GM18507 (cell line): Measurements from ENCODE around the gene DCLK1.
"Not testable (repeated sequence)": the region's sequence is repeated elsewhere in the genome, so short reads cannot be mapped to it uniquely, and the experiment has no call there.

ENCODE experiments used
- DNase-seq: peaks from one replicate; pipeline ENCODE4 v3.0.0; 2011; ENCODE audit warnings: low read depth; ENCODE audit not compliant: insufficient read length; ENCODE audit errors: extremely low spot score
- FAIRE-seq: peaks from 2 replicates; lab custom pipeline; 2011; peaks lifted over from hg19 to GRCh38; lab: Jason Lieb, UNC

The DCLK1 gene

GRCh38 chr13:36133950-36134626, 2.9 kb upstream of the DCLK1 start:
- DNase-seq (no peak), FAIRE-seq (no peak)

DNA sequence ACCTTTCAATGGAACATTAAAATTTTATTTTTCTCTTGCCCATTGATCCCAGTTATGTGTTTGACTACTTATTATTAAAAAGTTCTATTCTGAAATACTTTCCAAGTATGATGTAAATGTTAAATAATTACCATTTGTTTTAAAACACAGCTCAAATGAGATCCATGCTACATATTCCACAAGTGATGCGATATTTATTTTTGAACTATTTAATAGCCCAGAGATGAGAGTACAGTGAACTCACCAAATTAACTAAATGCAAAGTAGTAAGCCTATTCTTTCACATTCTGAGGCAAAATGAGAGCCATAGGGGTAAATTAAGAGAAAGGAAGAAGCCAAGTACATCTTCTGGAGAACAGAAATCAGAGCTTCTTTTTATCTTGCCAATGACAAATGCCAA, 1.2 kb upstream of the DCLK1 start:
- DNase-seq, result no peak
- no peak for FAIRE-seq

DNA sequence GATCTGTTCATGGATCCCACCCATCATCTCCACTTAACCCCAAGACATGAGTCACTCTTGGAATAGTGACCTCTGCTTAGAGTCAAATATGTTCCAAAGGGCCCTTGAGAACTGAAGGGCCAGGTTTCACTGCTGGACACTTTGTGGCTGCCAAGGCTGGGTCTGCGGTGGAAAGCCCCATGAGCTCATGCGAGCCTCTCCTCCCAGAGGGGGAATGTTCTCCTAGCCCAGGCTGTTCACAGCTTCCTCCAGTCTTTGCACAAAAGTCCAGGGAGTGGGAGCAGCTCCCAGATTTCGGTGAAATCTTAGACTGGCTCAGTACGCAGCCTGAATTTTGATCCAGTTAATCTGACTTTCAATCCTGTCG, 732 bp upstream of the DCLK1 start:
- FAIRE-seq (no peak), DNase-seq (no peak)

DNA sequence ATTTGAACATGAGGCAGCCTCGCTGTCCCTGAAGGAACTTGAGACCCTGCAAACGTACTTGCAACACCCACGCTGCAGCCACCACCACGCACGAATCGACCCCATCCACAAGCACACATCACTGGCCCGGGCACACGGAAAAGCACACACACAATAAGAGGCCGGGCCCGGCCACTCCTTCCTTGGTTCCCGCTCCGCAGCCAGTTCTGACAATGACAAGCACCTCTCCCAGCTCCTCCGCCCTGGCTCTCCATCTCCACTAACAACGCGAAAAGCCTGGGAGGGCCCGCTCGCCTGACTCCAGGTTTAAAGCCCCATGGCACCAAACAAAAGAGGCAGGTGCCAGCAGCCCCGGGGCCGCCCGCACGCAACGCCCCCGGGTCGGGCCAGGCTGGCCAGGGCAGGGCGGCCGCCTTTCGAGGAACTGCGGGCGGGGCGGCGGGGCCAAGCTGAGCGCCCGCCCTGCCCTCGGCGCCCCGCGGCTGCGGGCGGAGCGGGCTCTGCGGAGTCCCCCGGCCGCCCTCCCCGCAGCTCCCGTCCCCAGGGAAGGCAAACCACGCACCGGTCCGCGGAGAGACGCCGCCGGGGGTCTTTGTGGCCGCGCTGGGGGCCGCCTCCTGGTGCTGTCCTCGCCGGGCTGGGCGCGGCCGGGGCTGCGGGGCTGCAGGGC, 495 bp downstream of the DCLK1 start:
- FAIRE-seq, result no peak
- no peak for DNase-seq

DNA sequence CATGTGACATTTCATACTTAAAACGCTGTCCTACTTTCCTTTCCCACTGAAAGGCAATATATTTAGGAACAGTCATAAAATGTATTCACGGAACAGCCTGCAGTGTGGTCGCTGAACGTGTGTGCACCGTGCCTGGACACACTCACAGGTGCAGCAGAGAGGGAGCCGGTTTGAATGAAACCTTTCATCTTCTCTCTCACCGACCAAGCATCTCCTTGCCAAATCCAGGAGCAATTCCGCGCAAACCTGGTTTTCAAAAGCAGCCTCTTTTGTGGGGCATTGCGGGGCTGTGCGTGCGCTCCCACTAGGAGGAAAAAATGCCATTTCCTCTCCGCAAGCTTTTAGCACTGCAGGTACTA, 1.0 kb downstream of the DCLK1 start:
- no peak for DNase-seq
- FAIRE-seq, result no peak

DNA sequence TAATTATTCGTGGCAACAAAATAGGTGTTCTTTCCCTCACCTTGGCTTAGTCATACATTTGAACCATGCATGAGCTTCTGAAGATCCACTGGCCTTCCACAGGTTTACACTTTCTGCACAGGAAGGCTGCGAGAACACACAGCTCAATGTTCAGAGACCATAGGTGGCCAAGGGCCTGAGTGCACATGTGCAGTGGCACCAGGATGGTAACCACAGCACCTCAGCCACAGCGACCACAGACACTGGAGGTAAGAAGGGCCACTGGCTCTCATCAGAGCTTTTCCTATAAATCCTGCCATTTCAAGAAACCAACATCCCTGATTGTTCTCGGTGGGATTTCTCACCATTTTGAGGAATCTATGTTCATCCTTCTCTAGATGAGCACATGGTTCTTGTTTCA, 1.6 kb downstream of the DCLK1 start:
- DNase-seq, result no peak

GRCh38 chr13:36126491-36126890, 4.7 kb downstream of the DCLK1 start:
- FAIRE-seq, result no peak
- no peak for DNase-seq

More for the DNA sequence above, 1.6 kb downstream of the DCLK1 start:
- no peak for FAIRE-seq

DNA sequence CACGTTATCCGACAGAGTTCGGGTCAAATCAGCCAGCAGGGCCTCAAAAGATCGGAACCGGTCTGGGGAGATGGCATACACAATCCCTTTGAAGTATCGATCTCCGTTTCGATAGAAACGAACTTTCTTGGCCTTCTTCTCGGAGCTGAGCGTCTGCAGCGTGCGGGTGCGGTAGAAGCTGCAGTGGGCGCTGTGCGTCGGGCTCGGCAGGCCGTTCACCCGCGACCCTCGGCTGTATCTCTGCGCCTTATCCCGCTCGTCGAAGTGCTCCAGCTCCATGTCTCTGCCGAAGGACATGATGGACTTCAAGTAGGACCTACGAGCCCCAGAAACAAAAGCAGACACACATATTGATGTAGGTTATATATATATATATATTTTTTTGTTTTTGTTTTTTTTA, 5.3 kb downstream of the DCLK1 start:
- DNase-seq, result no peak
- FAIRE-seq, result no peak

DNA sequence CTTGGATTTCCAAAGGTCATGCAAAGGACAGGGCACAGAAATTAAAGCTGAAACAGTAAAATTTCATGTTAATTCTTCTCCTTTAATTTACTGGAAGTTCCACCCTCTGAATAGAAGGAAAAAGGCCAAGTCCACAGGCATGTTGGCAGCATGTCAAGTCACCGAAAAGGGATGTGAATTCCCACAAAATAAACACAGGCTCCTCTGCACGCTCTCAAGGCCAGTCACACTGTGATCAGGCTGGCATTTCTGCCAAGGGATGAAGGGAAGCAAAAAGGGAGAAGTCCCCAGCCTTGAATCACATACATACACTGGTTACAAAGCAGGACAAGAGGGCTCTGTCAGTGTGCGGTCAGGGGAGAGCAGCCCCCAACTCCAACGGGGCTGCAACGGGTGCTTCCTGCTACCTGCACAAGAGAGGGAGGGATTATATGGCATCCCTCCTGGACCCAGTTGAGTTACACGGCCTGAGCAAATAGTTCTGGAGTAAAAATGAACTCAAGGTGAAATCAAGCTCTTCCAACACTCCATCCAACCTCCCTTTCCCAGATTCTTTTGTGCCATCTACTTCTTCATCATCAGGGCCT, 6.9 kb downstream of the DCLK1 start:
- DNase-seq, result no peak
- no peak for FAIRE-seq

- DNase-seq (no peak), FAIRE-seq (no peak)
Measured at GRCh38 chr13:36115306-36115705, 15.9 kb downstream of the DCLK1 start.

DNA sequence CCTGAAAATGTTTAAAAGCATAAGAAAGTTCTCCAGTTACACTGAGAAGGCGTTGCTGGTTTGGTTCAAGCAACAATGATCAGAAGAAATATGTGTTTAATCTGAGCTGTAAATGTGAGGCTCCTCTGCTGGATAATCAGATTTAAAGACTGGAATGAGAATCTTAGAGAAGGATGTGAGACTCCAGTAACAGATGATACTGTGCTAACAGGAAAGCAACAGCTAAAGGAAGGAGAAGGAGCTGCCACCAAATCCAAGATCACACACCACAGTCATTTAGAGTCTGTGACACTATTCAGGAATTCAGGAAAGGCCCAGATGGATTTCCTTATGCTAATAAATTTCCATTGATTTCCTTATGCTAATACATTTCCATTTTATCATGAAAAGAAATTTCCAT, 16.9 kb downstream of the DCLK1 start:
- no peak for FAIRE-seq
- DNase-seq, result no peak

GRCh38 chr13:36108954-36109353, 22.2 kb downstream of the DCLK1 start:
- no peak for DNase-seq
- no peak for FAIRE-seq

DNA sequence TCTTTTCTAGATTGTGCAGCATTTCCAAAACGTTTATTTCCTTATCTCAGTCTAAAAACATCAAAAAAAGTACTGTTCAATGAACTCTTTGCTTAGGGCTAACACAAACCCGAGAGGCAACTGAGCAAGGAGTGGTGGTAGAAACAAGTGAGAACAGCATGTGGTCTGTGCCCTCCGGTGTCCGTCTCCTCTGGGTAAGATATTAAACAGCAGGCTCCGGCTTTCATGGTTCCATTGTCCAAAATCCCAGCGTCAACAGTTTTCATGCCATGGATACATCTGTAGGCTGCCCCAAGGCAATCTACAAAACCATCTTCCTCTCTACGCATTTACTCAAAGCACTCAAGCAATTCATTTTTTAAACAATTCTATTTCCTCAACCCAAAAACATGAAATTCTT, 22.8 kb downstream of the DCLK1 start:
- FAIRE-seq (no peak), DNase-seq (no peak)

DNA sequence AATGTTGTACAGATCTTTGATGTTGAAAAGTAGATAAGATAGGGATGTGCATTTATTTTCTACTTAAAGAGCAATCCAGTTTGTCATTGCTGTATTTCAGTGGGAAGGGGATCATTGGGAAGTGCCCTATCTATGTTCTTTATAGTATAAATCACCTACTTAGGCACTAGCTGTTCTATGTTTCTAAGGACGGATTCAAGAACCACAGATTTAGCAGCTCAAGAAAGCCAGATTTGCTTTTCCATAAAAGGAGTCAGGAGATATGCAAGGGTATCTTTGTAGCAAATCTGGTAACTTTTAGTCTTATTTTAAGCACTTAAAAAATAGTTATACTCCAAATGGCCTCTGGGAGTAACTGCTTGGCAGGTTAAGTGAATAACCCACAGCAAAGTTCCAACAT, 23.7 kb downstream of the DCLK1 start:
- no peak for FAIRE-seq
- DNase-seq, result no peak

DNA sequence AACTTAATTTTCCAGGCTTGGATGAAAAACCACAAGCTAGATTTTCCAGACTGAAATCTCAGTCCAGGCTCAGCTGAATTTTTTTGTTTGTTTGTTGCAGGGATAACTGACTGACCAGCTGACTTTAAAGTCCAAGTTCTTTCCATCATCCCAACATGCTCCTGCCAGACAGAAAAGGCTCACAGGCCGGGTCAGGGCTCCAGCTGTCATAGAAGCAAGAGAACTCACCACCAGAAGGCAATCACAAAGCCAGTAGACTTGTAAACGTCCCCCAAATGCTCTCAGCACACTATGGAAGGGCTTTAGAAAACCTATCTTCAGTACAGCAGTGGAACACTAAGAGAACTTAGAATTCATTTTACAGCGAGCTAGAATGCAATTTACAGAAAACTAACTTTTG, 25.5 kb downstream of the DCLK1 start:
- DNase-seq (no peak), FAIRE-seq (no peak)

GRCh38 chr13:36102721-36103120, 28.5 kb downstream of the DCLK1 start:
- no peak for DNase-seq
- FAIRE-seq, result no peak

DNA sequence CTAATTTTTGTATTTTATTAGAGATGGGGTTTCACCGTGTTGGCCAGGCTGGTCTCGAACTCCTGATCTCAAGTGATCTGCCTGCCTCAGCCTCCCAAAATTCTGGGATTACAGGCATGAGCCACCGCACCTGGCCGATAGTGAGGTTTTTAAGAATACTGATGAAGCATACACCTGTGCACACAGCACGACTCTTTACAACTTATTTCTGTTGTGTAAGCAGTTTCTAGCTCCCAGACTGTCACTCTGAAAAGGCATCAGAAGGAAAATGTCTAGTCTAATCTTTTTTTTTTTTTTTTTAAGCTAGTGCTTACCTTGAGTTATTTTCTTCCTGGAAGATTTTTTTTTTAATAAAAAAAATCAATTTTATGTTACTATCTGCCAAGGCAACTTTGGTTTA, 29.3 kb downstream of the DCLK1 start:
- DNase-seq, FAIRE-seq: not testable (repeated sequence)

GRCh38 chr13:36101157-36101556, 30.0 kb downstream of the DCLK1 start:
- FAIRE-seq (no peak), DNase-seq (no peak)

DNA sequence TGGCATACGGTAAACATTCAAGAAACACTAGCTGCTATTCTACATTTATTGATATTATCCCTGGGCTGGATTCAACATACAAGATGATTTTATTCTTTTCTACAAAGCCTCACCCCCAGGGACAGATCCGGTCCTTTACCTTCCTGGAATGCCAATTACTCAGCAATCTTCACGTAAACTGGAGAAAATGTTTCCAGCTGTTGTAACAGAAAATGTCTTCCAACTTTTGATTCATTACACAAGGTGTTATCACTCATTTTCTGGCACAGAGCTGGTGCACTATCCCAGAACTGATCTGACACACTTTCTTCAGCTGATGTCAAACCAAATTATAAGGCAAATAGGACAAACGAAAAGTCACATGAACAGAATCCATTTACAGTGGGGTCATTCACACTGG, 33.1 kb downstream of the DCLK1 start:
- FAIRE-seq (no peak), DNase-seq (no peak)

DNA sequence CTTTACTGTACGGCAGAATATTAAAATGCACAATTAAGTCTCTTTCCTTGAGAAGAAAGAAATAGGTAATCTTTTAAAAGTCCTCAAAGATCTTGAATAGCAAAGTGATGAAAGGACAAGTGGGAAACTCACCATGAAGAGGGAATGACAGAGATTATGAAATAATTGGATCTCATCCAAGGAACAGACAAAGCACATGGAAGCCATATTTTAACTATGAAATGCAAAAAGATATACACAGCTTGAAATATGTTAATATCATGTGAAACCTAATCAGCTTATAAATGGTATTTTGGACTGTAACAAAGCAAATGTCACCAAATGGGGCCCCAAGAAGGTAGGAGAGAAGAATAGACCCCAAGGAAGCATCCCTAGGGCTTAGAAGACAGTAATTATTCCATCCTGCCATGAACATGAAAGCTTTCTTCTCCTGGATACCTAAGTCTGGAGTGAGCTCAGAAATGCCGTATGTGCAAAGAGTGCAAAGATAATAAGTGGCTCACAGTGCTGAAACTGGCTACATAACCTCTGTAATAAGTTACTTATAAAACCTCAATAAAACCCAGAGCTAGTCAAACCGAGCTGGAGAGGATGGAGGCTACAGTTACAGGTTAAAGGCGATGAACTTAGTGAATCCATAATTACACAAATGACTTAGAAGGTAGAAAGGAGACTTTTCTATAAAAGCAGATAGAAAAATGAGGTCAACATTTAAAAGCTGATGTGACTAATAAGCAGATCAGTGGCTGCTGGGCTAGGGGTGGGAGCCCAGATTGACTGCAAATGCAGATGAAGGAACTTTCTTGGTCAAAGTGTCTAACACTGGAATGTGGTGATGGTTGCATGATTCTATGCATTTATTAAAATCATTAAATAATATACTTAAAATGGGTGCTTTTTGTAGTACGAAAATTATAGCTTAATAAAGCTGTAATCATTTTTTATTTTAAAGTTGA, 34.4 kb downstream of the DCLK1 start:
- DNase-seq (no peak), FAIRE-seq (no peak)
